Measurements from ENCODE around the gene CDK8. TPM values are rescaled to one million over a fixed set of nuclear protein-coding genes. Genes with fewer than 3 reads are reported as not detected.

CDK8 gene
- total RNA-seq, 1 donor from 2014 or later: 4.3 TPM

- H3K9me3 ChIP-seq: no peaks in the 10 kb centered on the region
- no peaks in the 10 kb centered on the region for H3K27me3 ChIP-seq
- H3K36me3 ChIP-seq: peaks cover 0 to 19% of the 10 kb centered on the region in 2 donors
- no peak for TF ChIP-seq CTCF (IDR thresholded peaks at IDR 0.05)
- DNase-seq (ENCODE audit: low spot score in 2 of 2): no peak
- no peak overlapping the region for H3K27ac ChIP-seq
- no peak overlapping the region for H3K4me3 ChIP-seq
- H3K4me1 ChIP-seq: no peaks in the 10 kb centered on the region
- intact Hi-C loops (cut with DNase I): no loop called here
Measured at GRCh38 chr13:26401069-26401468, 147.1 kb downstream of the CDK8 start.

DNA sequence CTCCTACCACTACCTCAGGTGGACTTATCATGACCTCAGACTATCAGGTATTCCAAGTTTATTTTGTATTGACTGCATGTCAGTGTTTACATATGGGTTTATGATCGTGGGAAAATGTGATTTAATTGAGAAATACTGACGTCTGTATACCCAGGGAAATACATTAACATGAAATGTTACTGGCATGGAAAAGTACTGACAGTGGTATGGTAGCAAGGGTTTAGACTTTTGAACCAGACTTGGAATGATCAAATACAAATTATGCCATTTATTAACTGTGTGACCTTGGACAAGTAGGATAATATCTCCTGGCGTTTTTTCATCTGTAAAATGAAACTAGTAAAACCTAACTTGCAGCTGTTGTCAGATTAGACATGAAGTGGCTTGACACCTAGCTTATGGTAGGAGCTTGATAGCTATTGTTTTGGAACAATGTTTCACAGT, 147.7 kb downstream of the CDK8 start:
- Histone ChIP-seq H3K36me3 (peaks cover 0 to 19% of the 10 kb centered on the region in 2 donors), H3K27me3 (no peaks in the 10 kb centered on the region), H3K4me3 (no peak overlapping the region), H3K4me1 (no peaks in the 10 kb centered on the region), H3K9me3 (no peaks in the 10 kb centered on the region), H3K27ac (no peak overlapping the region)
- TF ChIP-seq CTCF (IDR thresholded peaks at IDR 0.05): no peak
- intact Hi-C loops (cut with DNase I): no loop called here
- no peak for DNase-seq (ENCODE audit: low spot score in 2 of 2)

DNA sequence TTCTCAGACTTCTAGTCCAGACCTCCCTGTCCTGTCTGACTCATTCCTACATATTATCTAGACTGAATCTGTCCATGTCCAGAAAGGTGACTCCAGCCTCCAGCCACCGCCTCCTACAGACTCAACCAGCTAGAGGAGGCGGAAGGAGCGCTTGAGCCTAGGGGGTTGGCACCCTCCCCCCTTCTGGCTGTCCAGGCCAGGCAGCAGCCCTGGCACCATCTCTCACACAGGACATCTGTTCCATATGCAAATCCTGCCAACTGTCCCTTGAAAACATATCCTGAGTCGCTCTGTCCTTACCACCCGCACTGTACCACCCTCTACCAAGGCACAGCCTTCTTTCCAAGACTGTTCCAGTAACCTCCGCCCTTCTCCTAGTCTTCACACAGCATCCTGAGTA, 152.9 kb downstream of the CDK8 start:
- H3K9me3 ChIP-seq: no peaks in the 10 kb centered on the region
- TF ChIP-seq CTCF (IDR thresholded peaks at IDR 0.05): no peak
- H3K4me3 ChIP-seq: no peak overlapping the region
- H3K27me3 ChIP-seq: no peaks in the 10 kb centered on the region
- H3K36me3 ChIP-seq: peaks cover 0 to 5% of the 10 kb centered on the region in 2 donors
- intact Hi-C loops (cut with DNase I): no loop called here
- DNase-seq (ENCODE audit: low spot score in 2 of 2): no peak
- H3K4me1 ChIP-seq: no peaks in the 10 kb centered on the region
- no peak overlapping the region for H3K27ac ChIP-seq

- DNase-seq (ENCODE audit: low spot score in 2 of 2): no peak
- Histone ChIP-seq H3K9me3 (no peaks in the 10 kb centered on the region), H3K27me3 (no peaks in the 10 kb centered on the region), H3K36me3 (no peaks in the 10 kb centered on the region), H3K27ac (no peak overlapping the region), H3K4me3 (no peak overlapping the region), H3K4me1 (no peaks in the 10 kb centered on the region)
- no peak for TF ChIP-seq CTCF (IDR thresholded peaks at IDR 0.05)
- intact Hi-C loops (cut with DNase I): no loop called here
Measured at GRCh38 chr13:26411206-26411605, 157.3 kb downstream of the CDK8 start.

- TF ChIP-seq CTCF (IDR thresholded peaks at IDR 0.05): no peak
- DNase-seq (ENCODE audit: low spot score in 2 of 2): no peak
Measured at GRCh38 chr13:26412263-26412662, 158.3 kb downstream of the CDK8 start.

More at GRCh38 chr13:26412263-26412662, 158.3 kb downstream of the CDK8 start:
- Histone ChIP-seq H3K27ac (no peak overlapping the region), H3K36me3 (no peaks in the 10 kb centered on the region), H3K9me3 (no peaks in the 10 kb centered on the region), H3K27me3 (no peaks in the 10 kb centered on the region), H3K4me3 (no peak overlapping the region), H3K4me1 (no peaks in the 10 kb centered on the region)
- intact Hi-C loops (cut with DNase I): no loop called here
